ENCODE results near the gene ALDH3B1. TPM values are rescaled to one million over a fixed set of nuclear protein-coding genes. Genes with fewer than 3 reads are reported as not detected.

Gene ALDH3B1
- total and polyA plus RNA-seq, 9 of the 15 experiments (the other 6 are each of a cell fraction or from before 2014, with no cell fraction given), result 0.01 to 0.35 (median 0.07) TPM; not detected in 2

DNA sequence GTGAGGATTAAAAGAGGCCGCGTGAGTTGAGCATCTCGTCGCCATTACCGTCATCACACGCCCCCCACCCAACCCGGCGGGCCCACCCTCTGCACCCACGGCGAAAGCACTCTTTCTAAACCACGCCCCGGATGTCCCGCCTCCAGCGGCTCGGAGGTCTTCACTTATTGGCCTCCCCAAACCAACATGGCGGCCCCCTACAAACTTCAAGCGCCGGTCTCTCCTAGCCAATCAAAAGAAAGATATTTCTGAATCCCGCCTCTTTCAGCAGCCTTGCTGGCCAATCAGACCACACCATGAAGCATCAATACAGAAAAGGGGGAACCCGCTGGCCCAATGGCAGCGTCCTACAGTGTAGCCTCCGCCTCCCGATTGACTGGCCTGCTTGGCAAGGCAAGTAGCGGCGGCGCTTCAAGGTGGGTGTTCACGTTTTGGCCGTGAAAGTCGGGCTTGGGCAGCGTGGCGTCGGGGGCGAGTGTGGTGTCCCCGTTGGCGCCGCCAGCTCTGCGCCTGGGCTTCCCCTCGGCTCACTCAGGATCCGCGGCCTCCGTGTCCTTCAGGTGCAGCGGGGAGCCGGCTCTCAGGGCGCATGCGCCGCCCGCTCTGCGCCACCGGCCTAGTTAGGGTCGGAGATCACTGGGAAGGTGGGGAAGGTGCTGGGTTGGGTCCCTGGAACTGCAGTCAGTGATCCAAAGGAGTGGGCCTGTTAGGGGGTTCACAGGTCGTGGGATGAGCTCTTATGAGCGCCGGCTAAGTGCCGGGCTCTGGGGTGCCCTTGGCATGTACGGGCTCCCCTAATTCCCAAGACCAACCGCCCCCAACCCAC is 20.4 kb downstream of the ALDH3B1 start, which contains the start of gene NDUFS8 (continued):
- TF ChIP-seq, protein P1, sequence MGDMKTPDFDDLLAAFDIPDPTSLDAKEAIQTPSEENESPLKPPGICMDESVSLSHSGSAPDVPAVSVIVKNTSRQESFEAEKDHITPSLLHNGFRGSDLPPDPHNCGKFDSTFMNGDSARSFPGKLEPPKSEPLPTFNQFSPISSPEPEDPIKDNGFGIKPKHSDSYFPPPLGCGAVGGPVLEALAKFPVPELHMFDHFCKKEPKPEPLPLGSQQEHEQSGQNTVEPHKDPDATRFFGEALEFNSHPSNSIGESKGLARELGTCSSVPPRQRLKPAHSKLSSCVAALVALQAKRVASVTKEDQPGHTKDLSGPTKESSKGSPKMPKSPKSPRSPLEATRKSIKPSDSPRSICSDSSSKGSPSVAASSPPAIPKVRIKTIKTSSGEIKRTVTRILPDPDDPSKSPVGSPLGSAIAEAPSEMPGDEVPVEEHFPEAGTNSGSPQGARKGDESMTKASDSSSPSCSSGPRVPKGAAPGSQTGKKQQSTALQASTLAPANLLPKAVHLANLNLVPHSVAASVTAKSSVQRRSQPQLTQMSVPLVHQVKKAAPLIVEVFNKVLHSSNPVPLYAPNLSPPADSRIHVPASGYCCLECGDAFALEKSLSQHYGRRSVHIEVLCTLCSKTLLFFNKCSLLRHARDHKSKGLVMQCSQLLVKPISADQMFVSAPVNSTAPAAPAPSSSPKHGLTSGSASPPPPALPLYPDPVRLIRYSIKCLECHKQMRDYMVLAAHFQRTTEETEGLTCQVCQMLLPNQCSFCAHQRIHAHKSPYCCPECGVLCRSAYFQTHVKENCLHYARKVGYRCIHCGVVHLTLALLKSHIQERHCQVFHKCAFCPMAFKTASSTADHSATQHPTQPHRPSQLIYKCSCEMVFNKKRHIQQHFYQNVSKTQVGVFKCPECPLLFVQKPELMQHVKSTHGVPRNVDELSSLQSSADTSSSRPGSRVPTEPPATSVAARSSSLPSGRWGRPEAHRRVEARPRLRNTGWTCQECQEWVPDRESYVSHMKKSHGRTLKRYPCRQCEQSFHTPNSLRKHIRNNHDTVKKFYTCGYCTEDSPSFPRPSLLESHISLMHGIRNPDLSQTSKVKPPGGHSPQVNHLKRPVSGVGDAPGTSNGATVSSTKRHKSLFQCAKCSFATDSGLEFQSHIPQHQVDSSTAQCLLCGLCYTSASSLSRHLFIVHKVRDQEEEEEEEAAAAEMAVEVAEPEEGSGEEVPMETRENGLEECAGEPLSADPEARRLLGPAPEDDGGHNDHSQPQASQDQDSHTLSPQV (IDR thresholded peaks at IDR 0.05), result no peak
- TF ChIP-seq THRAP3 (IDR thresholded peaks at IDR 0.05; ENCODE audit: borderline replicate concordance), result no peak
- TF ChIP-seq ZNF263 (CRISPR knock-in tag; IDR thresholded peaks at IDR 0.05; ENCODE audit: borderline replicate concordance), result peak; percentile 69; the same call in 1 of the 2 replicates
- no peak for TF ChIP-seq EGR1 (conservative IDR thresholded peaks at IDR 0.05)
- no peak for TF ChIP-seq ZNF24 (IDR thresholded peaks at IDR 0.05)
- TF ChIP-seq FIP1L1 (IDR thresholded peaks at IDR 0.05; ENCODE audit: low read depth, low read length, poor library complexity, severe bottlenecking), result no peak
- TF ChIP-seq MCM3 (IDR thresholded peaks at IDR 0.05), result no peak
- TF ChIP-seq COPS2 (conservative IDR thresholded peaks at IDR 0.05), result no peak
- no peak for TF ChIP-seq ZNF644 (tag; IDR thresholded peaks at IDR 0.05; ENCODE audit: low read depth)
- no peak for TF ChIP-seq ZNF23 (CRISPR knock-in tag; IDR thresholded peaks at IDR 0.05)
- TF ChIP-seq ZNF165 (CRISPR knock-in tag; IDR thresholded peaks at IDR 0.05; ENCODE audit: borderline replicate concordance), result no peak; the same call in 1 of the 2 replicates
- TF ChIP-seq ZNF444 (CRISPR knock-in tag; IDR thresholded peaks at IDR 0.05), result no peak
- no peak for TF ChIP-seq LCOR (CRISPR knock-in tag; IDR thresholded peaks at IDR 0.05)
- no peak for TF ChIP-seq FOXK1 (CRISPR knock-in tag; IDR thresholded peaks at IDR 0.05; ENCODE audit: borderline replicate concordance)
- peak in 1 of 2 experiments; percentile 34; a peak in 3 of 4 replicates for TF ChIP-seq MAZ (CRISPR knock-in tag; conservative IDR thresholded peaks at IDR 0.05 in 1 of 2, IDR thresholded peaks at IDR 0.05 in 1 of 2)
- TF ChIP-seq, protein P2, sequence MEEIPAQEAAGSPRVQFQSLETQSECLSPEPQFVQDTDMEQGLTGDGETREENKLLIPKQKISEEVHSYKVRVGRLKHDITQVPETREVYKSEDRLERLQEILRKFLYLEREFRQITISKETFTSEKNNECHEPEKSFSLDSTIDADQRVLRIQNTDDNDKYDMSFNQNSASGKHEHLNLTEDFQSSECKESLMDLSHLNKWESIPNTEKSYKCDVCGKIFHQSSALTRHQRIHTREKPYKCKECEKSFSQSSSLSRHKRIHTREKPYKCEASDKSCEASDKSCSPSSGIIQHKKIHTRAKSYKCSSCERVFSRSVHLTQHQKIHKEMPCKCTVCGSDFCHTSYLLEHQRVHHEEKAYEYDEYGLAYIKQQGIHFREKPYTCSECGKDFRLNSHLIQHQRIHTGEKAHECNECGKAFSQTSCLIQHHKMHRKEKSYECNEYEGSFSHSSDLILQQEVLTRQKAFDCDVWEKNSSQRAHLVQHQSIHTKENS (CRISPR knock-in tag; IDR thresholded peaks at IDR 0.05), result no peak
- TF ChIP-seq POLR2AphosphoS5 (IDR thresholded peaks at IDR 0.05; ENCODE audit: control insufficient read depth, insufficient read depth, low read depth, low read length), result peak; percentile 59
- TF ChIP-seq, protein P3, sequence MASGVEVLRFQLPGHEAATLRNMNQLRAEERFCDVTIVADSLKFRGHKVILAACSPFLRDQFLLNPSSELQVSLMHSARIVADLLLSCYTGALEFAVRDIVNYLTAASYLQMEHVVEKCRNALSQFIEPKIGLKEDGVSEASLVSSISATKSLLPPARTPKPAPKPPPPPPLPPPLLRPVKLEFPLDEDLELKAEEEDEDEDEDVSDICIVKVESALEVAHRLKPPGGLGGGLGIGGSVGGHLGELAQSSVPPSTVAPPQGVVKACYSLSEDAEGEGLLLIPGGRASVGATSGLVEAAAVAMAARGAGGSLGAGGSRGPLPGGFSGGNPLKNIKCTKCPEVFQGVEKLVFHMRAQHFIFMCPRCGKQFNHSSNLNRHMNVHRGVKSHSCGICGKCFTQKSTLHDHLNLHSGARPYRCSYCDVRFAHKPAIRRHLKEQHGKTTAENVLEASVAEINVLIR (CRISPR knock-in tag; IDR thresholded peaks at IDR 0.05), result no peak
- TF ChIP-seq, protein P4, sequence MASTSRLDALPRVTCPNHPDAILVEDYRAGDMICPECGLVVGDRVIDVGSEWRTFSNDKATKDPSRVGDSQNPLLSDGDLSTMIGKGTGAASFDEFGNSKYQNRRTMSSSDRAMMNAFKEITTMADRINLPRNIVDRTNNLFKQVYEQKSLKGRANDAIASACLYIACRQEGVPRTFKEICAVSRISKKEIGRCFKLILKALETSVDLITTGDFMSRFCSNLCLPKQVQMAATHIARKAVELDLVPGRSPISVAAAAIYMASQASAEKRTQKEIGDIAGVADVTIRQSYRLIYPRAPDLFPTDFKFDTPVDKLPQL (IDR thresholded peaks at IDR 0.05; ENCODE audit: extremely low read depth, insufficient read length), result no peak

Measured in K562 (cell line).